Transverse colon (tissue), 4 donors: ENCODE results near the gene LRP4. TPM values are rescaled to one million over a fixed set of nuclear protein-coding genes. Genes with fewer than 3 reads are reported as not detected.

Experiments
- DNase-seq: peaks from one replicate; pipeline ENCODE4 v3.0.0-alpha.2; 2019
- H3K27ac ChIP-seq, 4 donors: fragments of 200-600 bp; sonication (generic); 2 replicates each; pipeline ENCODE4 v1.5.1; 2016 to 2018; ENCODE audit warnings: inconsistent platforms in 4 of 4
- H3K27me3 ChIP-seq: fragments of 200-600 bp; sonication (generic); 2 replicates; pipeline ENCODE4 v1.5.1; 2017; ENCODE audit warnings: inconsistent platforms
- H3K36me3 ChIP-seq, 4 donors: fragments of 200-600 bp; sonication (generic); 2 replicates each; pipeline ENCODE4 v1.5.1; 2017 to 2019; ENCODE audit warnings: inconsistent platforms in 4 of 4
- H3K4me1 ChIP-seq, 4 donors: fragments of 200-600 bp; sonication (generic); 2 replicates each; pipeline ENCODE4 v1.5.1; 2017 to 2020; ENCODE audit warnings: inconsistent platforms in 4 of 4
- H3K4me3 ChIP-seq, 4 donors: fragments of 200-600 bp; sonication (generic); 1 replicate in 1 of 4; 2 replicates in 3 of 4; pipeline versions ENCODE4 v1.5.1 to v1.6.1; 2017 to 2019; ENCODE audit warnings: inconsistent platforms in 4 of 4
- H3K9me3 ChIP-seq, 2 donors: fragments of 200-600 bp; sonication (generic); 2 replicates each; pipeline ENCODE4 v1.5.1; 2017 to 2019; ENCODE audit warnings: inconsistent platforms in 2 of 2
- CTCF ChIP-seq, 5 experiments: fragments of 200-600 bp in 3 of 5; fragments of 450-650 bp in 2 of 5; sonication (generic) in 3 of 5; IDR thresholded peaks; 1 replicate in 2 of 5; 2 replicates in 3 of 5; pipeline ENCODE4 v1.5.1; 2016 to 2017; ENCODE audit warnings: antibody characterized with exemption in 5 of 5, inconsistent platforms in 3 of 5, mild to moderate bottlenecking in 2 of 5, moderate library complexity in 1 of 5
- EP300 ChIP-seq: sonication (generic); formaldehyde crosslinking; IDR thresholded peaks from one replicate; pipeline ENCODE4 v1.6.1; 2017; ENCODE audit warnings: antibody characterized with exemption, low read depth
- POLR2A ChIP-seq: fragments of 450-650 bp; IDR thresholded peaks from one replicate; pipeline ENCODE4 v1.6.1; 2016; ENCODE audit warnings: antibody characterized with exemption, mild to moderate bottlenecking, moderate library complexity
- POLR2AphosphoS5 ChIP-seq, 3 donors: sonication (generic); formaldehyde crosslinking; IDR thresholded peaks; one replicate each; pipeline ENCODE4 v1.6.1; 2016; ENCODE audit warnings: antibody characterized with exemption in 3 of 3
- WGBS, 2 donors: methylation state at CpG; one replicate each; pipeline ENCODE4 v1.1.5; 2018; ENCODE audit warnings: low coverage in 1 of 2; 5-methylcytosine and 5-hydroxymethylcytosine counted together
- in situ Hi-C, 4 donors: fragments of 200-750 bp; cut with MboI; loops; one replicate each; pipeline versions ENCODE4 v1.15.0 to v1.15.1; 2017; ENCODE audit warnings: low sequenced_read_pairs in 3 of 4, low pct_ligation_motif_present in 1 of 4, low pct_unique_long_range_greater_than_20kb in 1 of 4
- intact Hi-C: fragments of 100-400 bp; cut with DNase I; formaldehyde crosslinking; loops from one replicate; pipeline ENCODE4 v1.15.1; 2023; ENCODE audit warnings: low total_unique reads
- total RNA-seq, 4 donors: library from RNA; depleted of rRNA; stranded (reverse); fragments of >200 nt; gene quantifications; one replicate each; pipeline ENCODE4 v1.1.0, GENCODE V29; 2016

LRP4 gene
- total RNA-seq, 4 donors from 2014 or later: 7.9 to 52.4 (median 16.2) TPM

GRCh38 chr11:46914910-46915309 lies 3.4 kb downstream of the LRP4 start:
- H3K4me1 ChIP-seq: peaks cover 3 to 52% (median 25%) of the 10 kb centered on the region in 4 donors
- no peak overlapping the region for H3K4me3 ChIP-seq
- H3K36me3 ChIP-seq: no peaks in the 10 kb centered on the region
- DNase-seq: no peak
- WGBS, 2 donors: 44 to 68% methylated on average over 5 to 7 of the region's 7 CpGs
- no peak for TF ChIP-seq CTCF (IDR thresholded peaks at IDR 0.05)
- TF ChIP-seq POLR2AphosphoS5 (IDR thresholded peaks at IDR 0.05): no peak
- peak overlapping the region in 2 of 4 donors; percentile 10 to 27 for H3K27ac ChIP-seq
- in situ Hi-C loops (loop anchor here in 1 of 4 donors (10.0 kb wide), 1 partner anchor 240 kb away; no protein-coding TSS in a partner anchor), intact Hi-C loops (no loop called here)
- H3K27me3 ChIP-seq: peaks cover 12% of the 10 kb centered on the region
- no peaks in the 10 kb centered on the region for H3K9me3 ChIP-seq

DNA sequence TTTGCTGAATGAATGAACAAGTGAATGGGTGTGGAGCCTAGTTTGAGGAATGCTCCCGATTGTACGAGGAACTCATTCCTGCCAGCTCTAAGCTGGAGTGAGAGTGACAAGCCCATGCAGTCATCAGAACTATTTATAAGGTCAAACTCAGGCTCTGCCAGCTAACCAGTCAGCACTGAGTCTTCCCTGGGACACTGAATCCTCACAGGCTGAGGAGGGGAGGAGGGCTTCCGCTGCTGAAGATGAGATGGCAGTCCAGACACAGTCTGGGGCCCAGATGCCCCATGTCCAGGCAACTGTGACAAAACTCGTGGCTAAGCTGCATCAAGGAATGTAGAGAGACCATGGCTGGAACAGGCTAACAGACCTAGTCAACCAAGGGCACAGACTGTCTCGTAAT lies 4.0 kb downstream of the LRP4 start:
- 52 to 75% methylated on average over 2 to 5 of the region's 5 CpGs for WGBS, 2 donors
- Histone ChIP-seq H3K4me3 (no peak overlapping the region), H3K9me3 (no peaks in the 10 kb centered on the region), H3K36me3 (no peaks in the 10 kb centered on the region), H3K4me1 (peaks cover 3 to 50% (median 23%) of the 10 kb centered on the region in 4 donors), H3K27ac (peak overlapping the region in 2 of 4 donors; percentile 10 to 27), H3K27me3 (peaks cover 12% of the 10 kb centered on the region)
- no peak for TF ChIP-seq EP300
- TF ChIP-seq POLR2AphosphoS5 (IDR thresholded peaks at IDR 0.05): no peak
- TF ChIP-seq POLR2A: no peak
- TF ChIP-seq CTCF (IDR thresholded peaks at IDR 0.05): no peak
- in situ Hi-C loops: loop anchor here in 1 of 4 donors (10.0 kb wide), 1 partner anchor 240 kb away; no protein-coding TSS in a partner anchor
- intact Hi-C loops: no loop called here
- DNase-seq: no peak

DNA sequence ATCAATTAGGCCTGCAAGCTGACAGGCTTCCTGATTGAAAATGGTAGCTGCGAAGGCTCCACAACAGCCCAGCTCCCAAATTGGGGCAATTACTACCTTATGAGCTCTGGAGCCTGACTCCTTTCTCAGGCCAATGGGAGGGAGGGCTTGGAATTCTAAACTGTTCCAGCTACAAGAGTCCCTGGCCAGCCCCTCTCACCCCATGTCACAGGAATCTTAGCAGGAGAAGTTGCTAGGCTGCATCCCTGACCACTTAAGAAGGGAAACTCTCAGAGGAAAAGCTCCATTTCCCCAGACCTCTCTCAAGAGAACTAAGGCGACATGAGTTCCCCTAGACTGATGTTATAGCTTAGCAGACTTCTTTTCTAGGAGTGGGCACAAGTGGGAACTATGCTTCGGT lies 4.9 kb downstream of the LRP4 start:
- H3K36me3 ChIP-seq: no peaks in the 10 kb centered on the region
- intact Hi-C loops: no loop called here
- no peak overlapping the region for H3K4me3 ChIP-seq
- TF ChIP-seq EP300: no peak
- TF ChIP-seq POLR2A: no peak
- H3K4me1 ChIP-seq: peaks cover 3 to 41% (median 19%) of the 10 kb centered on the region in 4 donors
- in situ Hi-C loops: loop anchor here in 1 of 4 donors (10.0 kb wide), 1 partner anchor 241 kb away; no protein-coding TSS in a partner anchor
- no peak overlapping the region for H3K27ac ChIP-seq
- DNase-seq: no peak
- H3K9me3 ChIP-seq: no peaks in the 10 kb centered on the region
- 63 to 71% methylated on average over 2 to 3 of the region's 3 CpGs for WGBS, 2 donors
- H3K27me3 ChIP-seq: peaks cover 12% of the 10 kb centered on the region

GRCh38 chr11:46912526-46913150 lies 5.7 kb downstream of the LRP4 start:
- TF ChIP-seq POLR2AphosphoS5 (IDR thresholded peaks at IDR 0.05) (no peak), CTCF (IDR thresholded peaks at IDR 0.05) (no peak), POLR2A (no peak), EP300 (no peak)
- in situ Hi-C loops (loop anchor here in 1 of 4 donors (10.0 kb wide), 1 partner anchor 242 kb away; no protein-coding TSS in a partner anchor), intact Hi-C loops (no loop called here)
- Histone ChIP-seq H3K9me3 (no peaks in the 10 kb centered on the region), H3K36me3 (no peaks in the 10 kb centered on the region), H3K27ac (peak overlapping the region in 1 of 4 donors; percentile 26), H3K4me1 (peaks cover 3 to 37% (median 14%) of the 10 kb centered on the region in 4 donors), H3K4me3 (peak overlapping the region in 2 of 4 donors; percentile 9 to 27), H3K27me3 (peaks cover 6% of the 10 kb centered on the region)
- 34% methylated on average over 13 of the region's 13 CpGs; no CpG with 5 or more reads in 1 of the 2 donors for WGBS, 2 donors
- DNase-seq: no peak
